Endodermal cell (in vitro differentiated cells): ENCODE results near the gene SEC23B. TPM values are rescaled to one million over a fixed set of nuclear protein-coding genes. Genes with fewer than 3 reads are reported as not detected.

Experiments
- DNase-seq: peaks from one replicate; pipeline ENCODE4 v3.0.0-alpha.2; 2017
- H3K27ac ChIP-seq: 2 replicates; pipeline ENCODE4 v1.5.1; 2013; ENCODE audit warnings: mild to moderate bottlenecking, low read depth, low read length, moderate library complexity
- H3K27me3 ChIP-seq: 2 replicates; pipeline ENCODE4 v1.6.1; 2013; ENCODE audit warnings: mild to moderate bottlenecking, low read length, moderate library complexity; ENCODE audit not compliant: insufficient read depth, control insufficient read depth, poor library complexity, severe bottlenecking
- H3K36me3 ChIP-seq: 2 replicates; pipeline ENCODE4 v1.7.0; 2013; ENCODE audit warnings: mild to moderate bottlenecking, low read length, moderate library complexity; ENCODE audit not compliant: control insufficient read depth, insufficient read depth
- H3K4me1 ChIP-seq: one replicate; pipeline ENCODE4 v1.7.0; 2013; ENCODE audit warnings: low read length; ENCODE audit not compliant: control insufficient read depth, insufficient read depth
- H3K4me3 ChIP-seq: 2 replicates; pipeline ENCODE4 v1.5.1; 2013; ENCODE audit warnings: mild to moderate bottlenecking, low read length, moderate library complexity
- H3K9ac ChIP-seq: 2 replicates; pipeline ENCODE4 v1.6.1; 2013; ENCODE audit warnings: mild to moderate bottlenecking, low read length, moderate library complexity; ENCODE audit not compliant: poor library complexity, severe bottlenecking; ENCODE audit errors: extremely low read depth
- H3K9me3 ChIP-seq: 2 replicates; pipeline ENCODE4 v1.6.1; 2013; ENCODE audit warnings: mild to moderate bottlenecking, low read length, moderate library complexity; ENCODE audit not compliant: control insufficient read depth
- H3K27ac Mint-ChIP-seq: 2 replicates; pipeline ENCODE4 v1.8.0; 2020; ENCODE audit warnings: mixed read lengths
- H3K27me3 Mint-ChIP-seq: 2 replicates; pipeline ENCODE4 v1.8.0; 2021; ENCODE audit warnings: mild to moderate bottlenecking, mixed read lengths; ENCODE audit not compliant: insufficient read depth
- H3K36me3 Mint-ChIP-seq: 2 replicates; pipeline ENCODE4 v1.8.0; 2020; ENCODE audit warnings: low read depth, mixed read lengths
- H3K4me1 Mint-ChIP-seq: 2 replicates; pipeline ENCODE4 v1.8.0; 2020; ENCODE audit warnings: mixed read lengths
- H3K4me3 Mint-ChIP-seq: 2 replicates; pipeline ENCODE4 v1.8.0; 2020; ENCODE audit warnings: mild to moderate bottlenecking, moderate library complexity, mixed read lengths
- H3K9me3 Mint-ChIP-seq: 2 replicates; pipeline ENCODE4 v1.8.0; 2020; ENCODE audit warnings: mild to moderate bottlenecking, mixed read lengths
- CTCF ChIP-seq: fragments of 200-600 bp; sonication (generic); conservative IDR thresholded peaks from 2 replicates; pipeline ENCODE4 v1.5.0; 2021; ENCODE audit warnings: antibody characterized with exemption, mild to moderate bottlenecking
- WGBS, 2 experiments: methylation state at CpG; one replicate each; pipeline versions ENCODE4 v1.1.5 to v1.1.7; 2013; ENCODE audit warnings: missing lambda C conversion rate in 2 of 2, mixed read lengths in 1 of 2; ENCODE audit not compliant: insufficient coverage in 1 of 2, insufficient read length in 1 of 2; 5-methylcytosine and 5-hydroxymethylcytosine counted together
- total RNA-seq, 2 donors: library from RNA; stranded (reverse); fragmentation: NEBNext Ultra II Directional in 1 of 2; extraction: Animal tissue kit (Norgen Biotek cat#: 25700) in 1 of 2; gene quantifications; 2 replicates in 1 of 2; 3 replicates in 1 of 2; pipeline ENCODE4 v1.2.1, GENCODE V29; 2021

The SEC23B gene
- total RNA-seq, 2 donors from 2014 or later, result 65.0 to 73.5 TPM

- Histone ChIP-seq H3K27ac (no peak overlapping the region), H3K9ac (no peak overlapping the region), H3K36me3 (peaks cover 23% of the 10 kb centered on the region), H3K9me3 (no peaks in the 10 kb centered on the region), H3K4me1 (no peaks in the 10 kb centered on the region), H3K4me3 (no peak overlapping the region), H3K27me3 (no peaks in the 10 kb centered on the region)
- 89 to 100% methylated on average over 2 of the region's 2 CpGs for WGBS, 2 experiments
- no peak for TF ChIP-seq CTCF
- Mint-ChIP-seq H3K9me3 (no peaks in the 10 kb centered on the region), H3K27ac (no peak overlapping the region), H3K4me1 (peaks cover 2% of the 10 kb centered on the region), H3K4me3 (no peak overlapping the region), H3K27me3 (no peaks in the 10 kb centered on the region), H3K36me3 (peaks cover 20% of the 10 kb centered on the region)
- DNase-seq, result no peak
These were observed 63.8 kb downstream of the SEC23B start for GRCh38 chr20:18571578-18571977.

GRCh38 chr20:18577942-18578341 is 70.2 kb downstream of the SEC23B start:
- no peak overlapping the region for H3K4me3 Mint-ChIP-seq
- no peak overlapping the region for H3K27ac Mint-ChIP-seq
- no peak overlapping the region for H3K27ac ChIP-seq
- no peaks in the 10 kb centered on the region for H3K9me3 ChIP-seq
- WGBS, 2 experiments, result 89 to 90% methylated on average over 6 of the region's 6 CpGs
- H3K27me3 Mint-ChIP-seq, result no peaks in the 10 kb centered on the region
- TF ChIP-seq CTCF, result no peak
- H3K9ac ChIP-seq, result no peak overlapping the region
- H3K4me1 Mint-ChIP-seq, result no peaks in the 10 kb centered on the region
- H3K4me3 ChIP-seq, result no peak overlapping the region
- H3K9me3 Mint-ChIP-seq, result no peaks in the 10 kb centered on the region
- no peaks in the 10 kb centered on the region for H3K27me3 ChIP-seq
- no peaks in the 10 kb centered on the region for H3K36me3 ChIP-seq
- no peaks in the 10 kb centered on the region for H3K36me3 Mint-ChIP-seq
- H3K4me1 ChIP-seq, result no peaks in the 10 kb centered on the region
- no peak for DNase-seq

- Mint-ChIP-seq H3K4me3 (no peak overlapping the region), H3K36me3 (no peaks in the 10 kb centered on the region), H3K27ac (no peak overlapping the region), H3K27me3 (no peaks in the 10 kb centered on the region), H3K9me3 (no peaks in the 10 kb centered on the region), H3K4me1 (no peaks in the 10 kb centered on the region)
- H3K4me1 ChIP-seq, result no peaks in the 10 kb centered on the region
- no peak overlapping the region for H3K9ac ChIP-seq
- DNase-seq, result no peak
- H3K36me3 ChIP-seq, result no peaks in the 10 kb centered on the region
- H3K27ac ChIP-seq, result no peak overlapping the region
- 90 to 97% methylated on average over 6 of the region's 6 CpGs for WGBS, 2 experiments
- no peaks in the 10 kb centered on the region for H3K9me3 ChIP-seq
- no peak for TF ChIP-seq CTCF
- no peaks in the 10 kb centered on the region for H3K27me3 ChIP-seq
- no peak overlapping the region for H3K4me3 ChIP-seq
These were observed 70.8 kb downstream of the SEC23B start for GRCh38 chr20:18578581-18578980.
